Endothelial cell of umbilical vein (primary cell): ENCODE measurements around the gene CD68. TPM values are rescaled to one million over a fixed set of nuclear protein-coding genes. Genes with fewer than 3 reads are reported as not detected.

Experiments used
- BruUV-seq: library from RNA; stranded (reverse); fragments of 400-500 nt; replicated peaks from 2 replicates; lab custom pipeline; 2021; lab: Mats Ljungman, UMichigan
- CTCF ChIA-PET: fragments of 300-600, 350-600 bp; sonication (Branson Sonifier 250); formaldehyde crosslinking; loops from one replicate; lab custom pipeline; 2021; ENCODE audit warnings: antibody characterized with exemption, inconsistent platforms; lab: Charles Lee
- POLR2A ChIA-PET: fragments of 300-600, 350-600 bp; sonication (Branson Sonifier 250); formaldehyde crosslinking; loops from one replicate; lab custom pipeline; 2021; ENCODE audit warnings: antibody characterized with exemption, inconsistent platforms; lab: Charles Lee
- DNase-seq: peaks from one replicate; pipeline ENCODE4 v3.0.0-alpha.2; 2011; ENCODE audit warnings: low read depth, low spot score
- FAIRE-seq: peaks from 2 replicates; lab custom pipeline; 2011; peaks lifted over from hg19 to GRCh38; lab: Jason Lieb, UNC
- H2AFZ ChIP-seq: 2 replicates; pipeline ENCODE4 v1.6.0; 2012; ENCODE audit warnings: low read depth, low read length, control low read depth, inconsistent platforms
- H3K27ac ChIP-seq: 2 replicates; pipeline ENCODE4 v1.5.1; 2011; ENCODE audit warnings: low read depth, mild to moderate bottlenecking, control low read depth, low read length, moderate library complexity; ENCODE audit not compliant: insufficient read depth
- H3K27me3 ChIP-seq, 2 experiments: 2 replicates each; pipeline versions ENCODE4 v1.6.0 to v1.6.1; 2011; ENCODE audit warnings: low read length in 2 of 2, mixed read lengths in 1 of 2; ENCODE audit not compliant: control insufficient read depth in 2 of 2, insufficient read depth in 2 of 2
- H3K36me3 ChIP-seq, 2 experiments: 2 replicates in 1 of 2; 3 replicates in 1 of 2; pipeline ENCODE4 v1.5.1; 2011; ENCODE audit warnings: low read length in 2 of 2, mild to moderate bottlenecking in 1 of 2, moderate library complexity in 1 of 2; ENCODE audit not compliant: control insufficient read depth in 2 of 2, insufficient read depth in 2 of 2; ENCODE audit errors: extremely low read depth in 1 of 2
- H3K4me1 ChIP-seq: 3 replicates; pipeline ENCODE4 v1.5.1; 2011; ENCODE audit warnings: mild to moderate bottlenecking, low read length; ENCODE audit not compliant: control insufficient read depth, insufficient read depth; ENCODE audit errors: extremely low read depth
- H3K4me2 ChIP-seq: 2 replicates; pipeline ENCODE4 v1.6.1; 2011; ENCODE audit warnings: low read length, control low read depth, mixed read lengths; ENCODE audit not compliant: insufficient read depth
- H3K4me3 ChIP-seq, 3 experiments: fragments of 200-600 bp in 1 of 3; sonication (generic), shearing (Covaris generic) in 1 of 3; replicated peaks in 1 of 3; 2 replicates each; pipeline ENCODE4 v1.5.1; 2011 to 2016; ENCODE audit warnings: control low read depth in 3 of 3, low read length in 3 of 3, mild to moderate bottlenecking in 2 of 3, inconsistent platforms in 1 of 3, low read depth in 1 of 3, moderate library complexity in 1 of 3; ENCODE audit not compliant: insufficient read depth in 1 of 3
- H3K79me2 ChIP-seq: 2 replicates; pipeline ENCODE4 v1.6.0; 2012; ENCODE audit warnings: low read length, inconsistent platforms; ENCODE audit not compliant: control insufficient read depth, insufficient read depth
- H3K9ac ChIP-seq: replicated peaks from 2 replicates; pipeline ENCODE3; 2011; ENCODE audit warnings: low read length, control low read depth; ENCODE audit not compliant: insufficient read depth; ENCODE audit errors: extremely low read depth
- H3K9me1 ChIP-seq: replicated peaks from 3 replicates; pipeline ENCODE4 v1.6.0; 2011; ENCODE audit warnings: mild to moderate bottlenecking, low read length; ENCODE audit not compliant: control insufficient read depth, insufficient read depth; ENCODE audit errors: extremely low read depth
- H3K9me3 ChIP-seq: replicated peaks from 2 replicates; pipeline ENCODE4 v1.5.1; 2012; ENCODE audit warnings: low read length, inconsistent platforms; ENCODE audit not compliant: control insufficient read depth, insufficient read depth
- H4K20me1 ChIP-seq: replicated peaks from 2 replicates; pipeline ENCODE3; 2011; ENCODE audit warnings: mild to moderate bottlenecking, low read length; ENCODE audit not compliant: control insufficient read depth, insufficient read depth; ENCODE audit errors: extremely low read depth
- CTCF ChIP-seq, 2 donors: IDR thresholded peaks; 1 replicate in 1 of 2; 2 replicates in 1 of 2; pipeline ENCODE4 v1.5.1; 2011; ENCODE audit warnings: low read length in 2 of 2, mild to moderate bottlenecking in 2 of 2, moderate library complexity in 2 of 2, control low read depth in 1 of 2, inconsistent platforms in 1 of 2, low read depth in 1 of 2; ENCODE audit not compliant: insufficient read depth in 1 of 2; ENCODE audit errors: extremely low read depth in 1 of 2
- EZH2 ChIP-seq: IDR thresholded peaks from 2 replicates; pipeline ENCODE4 v1.6.1; 2012; ENCODE audit warnings: borderline replicate concordance, low read depth, mild to moderate bottlenecking, moderate library complexity, low read length, inconsistent platforms; ENCODE audit not compliant: severe bottlenecking
- FOS ChIP-seq: IDR thresholded peaks from 2 replicates; pipeline ENCODE4 v1.6.1; 2011; ENCODE audit warnings: mild to moderate bottlenecking, low read length, moderate library complexity, borderline replicate concordance; ENCODE audit not compliant: insufficient read depth
- GATA2 ChIP-seq: IDR thresholded peaks from 2 replicates; pipeline ENCODE4 v1.7.0; 2011; ENCODE audit warnings: low read depth, mild to moderate bottlenecking, moderate library complexity, mixed read lengths, low read length; ENCODE audit not compliant: insufficient read length, insufficient read depth
- JUN ChIP-seq: IDR thresholded peaks from 2 replicates; pipeline ENCODE4 v1.6.1; 2011; ENCODE audit warnings: borderline replicate concordance, low read depth; ENCODE audit not compliant: insufficient read length, insufficient read depth
- MYC ChIP-seq: IDR thresholded peaks from one replicate; pipeline ENCODE4 v1.6.1; 2011; ENCODE audit warnings: mild to moderate bottlenecking, low read depth, low read length
- POLR2A ChIP-seq: IDR thresholded peaks from 2 replicates; pipeline ENCODE4 v1.6.1; 2012; ENCODE audit warnings: low read depth, mild to moderate bottlenecking, control low read depth, low read length
- POLR2AphosphoS5 ChIP-seq: IDR thresholded peaks from 2 replicates; pipeline ENCODE4 v1.6.1; 2012; ENCODE audit warnings: low read depth, mild to moderate bottlenecking, control low read depth, low read length, moderate library complexity; ENCODE audit not compliant: insufficient read depth
- dilution Hi-C: fragments of 300-500 bp; cut with MboI; formaldehyde crosslinking; loops from one replicate; pipeline ENCODE4 v1.15.0; 2019; ENCODE audit warnings: low sequenced_read_pairs; ENCODE audit not compliant: extremely low pct_ligation_motif_present
- intact Hi-C: fragments of 100-400 bp; cut with micrococcal nuclease; formaldehyde crosslinking; loops from one replicate; pipeline ENCODE4 v1.10.0; 2022
- polyA plus RNA-seq, 4 experiments: library from polyadenylated mRNA; depleted of rRNA in 3 of 4; stranded (reverse) in 3 of 4; unstranded in 1 of 4; fragments of >200 nt; gene quantifications; 2 replicates each; pipeline versions ENCODE4 v1.2.1 to v1.2.3, GENCODE V29; 2011 to 2012; ENCODE audit warnings: missing spikeins in 1 of 4
- total RNA-seq: library from RNA; stranded (reverse); gene quantifications from 2 replicates; pipeline ENCODE4 v1.2.3, GENCODE V29; 2021
- TF ChIP-seq, protein P1 (sequence below): IDR thresholded peaks from 2 replicates; pipeline ENCODE4 v1.6.1; 2011; ENCODE audit not compliant: insufficient read depth, insufficient read length

CD68 gene
- total and polyA plus RNA-seq, 2 donors (not counting 3 experiments of a cell fraction or from before 2014, with no cell fraction given): 2.9 to 30.8 TPM

GRCh38 chr17:7559320-7560171, 19.9 kb upstream of the CD68 start:
- DNase-seq (no peak), FAIRE-seq (no peak)
- Histone ChIP-seq H3K4me3 (no peak overlapping the region), H3K27me3 (no peaks in the 10 kb centered on the region), H3K79me2 (peaks cover 27% of the 10 kb centered on the region), H3K9me1 (no peaks in the 10 kb centered on the region), H3K4me2 (no peak overlapping the region), H4K20me1 (no peaks in the 10 kb centered on the region), H3K36me3 (peaks cover 1 to 2% of the 10 kb centered on the region in 2 experiments), H3K9me3 (no peaks in the 10 kb centered on the region), H3K9ac (no peak overlapping the region), H2AFZ (no peak overlapping the region), H3K27ac (no peak overlapping the region), H3K4me1 (peaks cover 36% of the 10 kb centered on the region)
- CTCF ChIA-PET: interaction anchor here (0.6 to 6.7 kb wide), 48 partner anchors 8 to 514 kb away, joined by 3 to 314 read pairs (median 7); partner anchors contain the start of genes CD68, CHRNB1, FGF11 and MPDU1
- dilution Hi-C loops: no loop called here
- intact Hi-C loops: loop anchor here (2.0 kb wide), 4 partner anchors 37 to 165 kb away; partner anchors contain the start of genes FXR2, PLSCR3 and TMEM256
- TF ChIP-seq POLR2AphosphoS5 (no peak), MYC (no peak), CTCF (IDR thresholded peaks at IDR 0.05; ENCODE audit: extremely low read depth in 1 of 2, insufficient read depth in 1 of 2, low read depth in 1 of 2, low read length in 2 of 2) (no peak), EZH2 (no peak), GATA2 (no peak), JUN (no peak), FOS (no peak), POLR2A (no peak)
- TF ChIP-seq, protein P1, sequence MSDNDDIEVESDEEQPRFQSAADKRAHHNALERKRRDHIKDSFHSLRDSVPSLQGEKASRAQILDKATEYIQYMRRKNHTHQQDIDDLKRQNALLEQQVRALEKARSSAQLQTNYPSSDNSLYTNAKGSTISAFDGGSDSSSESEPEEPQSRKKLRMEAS: no peak
- BruUV-seq: no TSS peak
- POLR2A ChIA-PET: interaction anchor here (0.6 to 1.8 kb wide), 6 partner anchors 20 to 312 kb away, joined by 3 to 7 read pairs (median 3); partner anchors contain the start of genes CD68 and POLR2A
